MM.1S (cell line): ENCODE data around the gene MRPL43.

Source experiments
- DNase-seq: peaks from one replicate; pipeline ENCODE4 v3.0.0-alpha.2; 2015
- H2AFZ ChIP-seq: fragments of 300-600 bp; sonication (generic); 2 replicates; pipeline ENCODE4 v1.6.0; 2016; ENCODE audit warnings: antibody characterized with exemption, low read length
- H3F3A ChIP-seq: fragments of 300-600 bp; sonication (generic); 2 replicates; pipeline ENCODE4 v1.6.1; 2016; ENCODE audit warnings: mild to moderate bottlenecking, antibody characterized with exemption, low read length, moderate library complexity, mixed read lengths; ENCODE audit not compliant: insufficient read depth
- H3K27ac ChIP-seq: fragments of 300-600 bp; sonication (generic); 2 replicates; pipeline ENCODE4 v1.5.1; 2016; ENCODE audit warnings: mild to moderate bottlenecking, low read length
- H3K27me3 ChIP-seq: fragments of 300-600 bp; sonication (generic); replicated peaks from 2 replicates; pipeline ENCODE4 v1.6.0; 2016; ENCODE audit warnings: low read length; ENCODE audit not compliant: insufficient read depth
- H3K36me3 ChIP-seq: fragments of 300-600 bp; sonication (generic); replicated peaks from 2 replicates; pipeline ENCODE4 v1.6.1; 2016; ENCODE audit warnings: mild to moderate bottlenecking, low read length, mixed read lengths; ENCODE audit not compliant: insufficient read depth
- H3K4me1 ChIP-seq: fragments of 300-600 bp; sonication (generic); 2 replicates; pipeline ENCODE4 v1.6.1; 2016; ENCODE audit warnings: low read length, mixed read lengths
- H3K4me2 ChIP-seq: fragments of 300-600 bp; sonication (generic); 2 replicates; pipeline ENCODE4 v1.6.0; 2016; ENCODE audit warnings: low read depth, low read length
- H3K4me3 ChIP-seq: fragments of 300-600 bp; sonication (generic); 2 replicates; pipeline ENCODE4 v1.5.1; 2016; ENCODE audit warnings: low read length, mixed read lengths
- H3K79me2 ChIP-seq: fragments of 300-600 bp; sonication (generic); 2 replicates; pipeline ENCODE4 v1.6.1; 2016; ENCODE audit warnings: mixed run types, low read length, mixed read lengths
- H3K9ac ChIP-seq: fragments of 300-600 bp; sonication (generic); 2 replicates; pipeline ENCODE4 v1.6.1; 2016; ENCODE audit warnings: low read length, mixed read lengths
- H3K9me2 ChIP-seq: fragments of 300-600 bp; sonication (generic); replicated peaks from 2 replicates; pipeline ENCODE4 v1.6.1; 2016; ENCODE audit warnings: mild to moderate bottlenecking, low read length, mixed read lengths; ENCODE audit not compliant: insufficient read depth
- H3K9me3 ChIP-seq: fragments of 300-600 bp; sonication (generic); replicated peaks from 2 replicates; pipeline ENCODE4 v1.6.1; 2016; ENCODE audit warnings: mild to moderate bottlenecking, low read length, mixed read lengths; ENCODE audit not compliant: insufficient read depth
- H4K20me1 ChIP-seq: fragments of 300-600 bp; sonication (generic); 2 replicates; pipeline ENCODE4 v1.6.1; 2016; ENCODE audit warnings: mild to moderate bottlenecking, low read length, moderate library complexity, mixed read lengths; ENCODE audit not compliant: insufficient read depth
- CTCF ChIP-seq: fragments of 300-600 bp; sonication (generic); IDR thresholded peaks from 2 replicates; pipeline ENCODE4 v1.5.1; 2016; ENCODE audit warnings: antibody characterized with exemption, low read length, mixed read lengths
- EZH2 ChIP-seq: fragments of 300-600 bp; sonication (generic); optimal IDR thresholded peaks from 2 replicates; pipeline ENCODE3; 2017; ENCODE audit warnings: low read depth, mild to moderate bottlenecking, antibody characterized with exemption, low read length, mixed read lengths
- EZH2phosphoT487 ChIP-seq: fragments of 300-600 bp; sonication (generic); IDR thresholded peaks from 2 replicates; pipeline ENCODE4 v1.6.1; 2018; ENCODE audit warnings: antibody characterized with exemption, low read length

MRPL43 gene

DNA sequence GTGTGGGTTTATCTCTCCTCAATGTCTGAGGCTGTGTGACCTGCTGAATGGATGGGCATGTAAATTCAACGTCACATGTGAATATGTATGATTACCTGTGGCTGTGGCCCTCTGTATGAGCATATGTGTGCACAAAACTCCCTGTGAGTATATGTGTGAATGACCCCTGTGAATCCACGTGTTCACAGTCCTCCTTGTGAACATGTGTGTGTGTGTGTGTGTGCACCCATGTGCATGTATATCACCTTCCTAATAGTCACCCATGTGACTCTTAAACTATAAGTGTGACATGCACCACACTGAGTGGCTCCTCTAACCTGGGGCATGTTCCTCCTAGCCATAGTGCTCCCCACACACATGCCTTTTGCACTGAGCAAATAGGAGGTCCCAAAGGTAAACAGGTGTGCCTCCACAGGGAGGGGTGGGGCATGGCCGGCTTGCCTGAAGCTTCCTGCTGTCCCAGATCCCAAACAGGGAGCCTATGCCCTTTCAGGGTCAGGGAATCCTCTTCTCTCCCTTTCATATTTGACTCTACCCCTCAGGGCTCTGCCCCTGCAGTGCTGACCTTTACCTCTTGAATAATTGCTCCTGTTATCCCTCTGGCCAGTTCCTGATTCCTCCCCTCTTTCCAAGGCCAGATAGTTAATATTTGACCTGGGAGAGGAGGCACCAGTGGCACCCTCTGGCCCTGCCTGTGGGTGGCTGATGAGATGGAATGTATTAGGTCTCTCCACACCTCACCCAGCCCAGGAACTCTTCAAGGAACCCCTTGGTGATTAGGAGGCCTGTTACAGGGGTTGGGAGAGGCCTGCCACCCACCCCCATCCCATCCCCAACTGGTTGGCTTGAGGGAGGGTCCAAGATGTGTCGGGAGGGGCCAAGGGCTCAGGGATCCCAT is 16.1 kb downstream of the MRPL43 start:
- H3K27ac ChIP-seq: no peak overlapping the region
- H3K9me3 ChIP-seq: no peaks in the 10 kb centered on the region
- no peaks in the 10 kb centered on the region; the same call in 1 of the 2 replicates for H3F3A ChIP-seq
- no peaks in the 10 kb centered on the region for H4K20me1 ChIP-seq
- no peaks in the 10 kb centered on the region for H3K9me2 ChIP-seq
- no peaks in the 10 kb centered on the region for H3K79me2 ChIP-seq
- H2AFZ ChIP-seq: no peak overlapping the region
- no peaks in the 10 kb centered on the region for H3K36me3 ChIP-seq
- DNase-seq: no peak
- no peaks in the 10 kb centered on the region for H3K4me1 ChIP-seq
- H3K9ac ChIP-seq: no peak overlapping the region
- no peak overlapping the region for H3K4me3 ChIP-seq
- no peak overlapping the region for H3K4me2 ChIP-seq
- 0 out of 2 replicates have a peak, but pooled peaks cover 3% of the 10 kb centered on the region for H3K27me3 ChIP-seq
- no peak for TF ChIP-seq EZH2
- TF ChIP-seq EZH2phosphoT487: no peak
- no peak for TF ChIP-seq CTCF

- Histone ChIP-seq H3K79me2 (no peaks in the 10 kb centered on the region), H3K4me3 (no peak overlapping the region), H3F3A (no peaks in the 10 kb centered on the region; the same call in 1 of the 2 replicates), H3K9me2 (no peaks in the 10 kb centered on the region), H3K36me3 (no peaks in the 10 kb centered on the region), H3K4me1 (no peaks in the 10 kb centered on the region), H3K9ac (no peak overlapping the region), H3K9me3 (no peaks in the 10 kb centered on the region), H3K27ac (no peak overlapping the region), H2AFZ (0 out of 2 replicates have a peak overlapping the region, but pooled peaks have one; percentile 61), H4K20me1 (no peaks in the 10 kb centered on the region), H3K27me3 (0 out of 2 replicates have a peak, but pooled peaks cover 3% of the 10 kb centered on the region), H3K4me2 (no peak overlapping the region)
- DNase-seq: no peak
- no peak for TF ChIP-seq EZH2phosphoT487
- no peak for TF ChIP-seq EZH2
- no peak for TF ChIP-seq CTCF
These were observed 17.0 kb downstream of the MRPL43 start for GRCh38 chr10:100970076-100970913.

GRCh38 chr10:100969187-100970075 is 17.9 kb downstream of the MRPL43 start, which contains the start of gene SEMA4G:
Gene SEMA4G, plus strand, starts transcription at chr10:100969504. Its CDS starts 3,409 bp downstream, at chr10:100972913.
- DNase-seq: peak; percentile 39
- peak within 1 kb of the TSS; percentile 43; the same call in 1 of the 2 replicates for H3K9ac ChIP-seq
- no peaks in the 10 kb centered on the region; the same call in 1 of the 2 replicates for H3F3A ChIP-seq
- peak within 1 kb of the TSS; percentile 65 for H3K4me3 ChIP-seq
- TF ChIP-seq EZH2 (no peak), CTCF (peak; percentile 70)
- 0 out of 2 replicates have a peak, but pooled peaks cover 3% of the 10 kb centered on the region for H3K27me3 ChIP-seq
- H3K79me2 ChIP-seq: no peaks in the 10 kb centered on the region
- H3K4me1 ChIP-seq: no peaks in the 10 kb centered on the region
- H4K20me1 ChIP-seq: no peaks in the 10 kb centered on the region
- H3K27ac ChIP-seq: no peak within 1 kb of the TSS
- H3K9me2 ChIP-seq: no peaks in the 10 kb centered on the region
- H3K9me3 ChIP-seq: no peaks in the 10 kb centered on the region
- H3K4me2 ChIP-seq: peak within 1 kb of the TSS; percentile 100
- no peaks in the 10 kb centered on the region for H3K36me3 ChIP-seq
- peak within 1 kb of the TSS; percentile 62 for H2AFZ ChIP-seq
